SJCRH30 (cell line): ENCODE measurements around the gene MUC21. TPM values are rescaled to one million over a fixed set of nuclear protein-coding genes. Genes with fewer than 3 reads are reported as not detected.

Experiments
- DNase-seq, 2 experiments: peaks; one replicate each; pipeline ENCODE4 v3.0.0-alpha.2; 2015 to 2020
- H3K27ac ChIP-seq: fragments of 250-450 bp; sonication (Bioruptor Pico); 2 replicates; pipeline ENCODE4 v1.5.1; 2020; ENCODE audit warnings: mild to moderate bottlenecking, moderate library complexity
- H3K27me3 ChIP-seq: fragments of 250-450 bp; sonication (Bioruptor Pico); 2 replicates; pipeline ENCODE4 v1.5.1; 2020; ENCODE audit warnings: mild to moderate bottlenecking, moderate library complexity
- H3K36me3 ChIP-seq: fragments of 250-450 bp; sonication (Bioruptor Pico); 2 replicates; pipeline ENCODE4 v1.5.1; 2020; ENCODE audit warnings: mild to moderate bottlenecking, moderate library complexity
- H3K4me1 ChIP-seq: fragments of 250-450 bp; sonication (Bioruptor Pico); 2 replicates; pipeline ENCODE4 v1.5.1; 2020; ENCODE audit warnings: mild to moderate bottlenecking, moderate library complexity
- H3K4me3 ChIP-seq: fragments of 250-450 bp; sonication (Bioruptor Pico); 2 replicates; pipeline ENCODE4 v1.5.1; 2020; ENCODE audit warnings: mild to moderate bottlenecking, moderate library complexity
- H3K9me3 ChIP-seq: fragments of 250-450 bp; sonication (Bioruptor Pico); replicated peaks from 2 replicates; pipeline ENCODE4 v1.5.1; 2020; ENCODE audit warnings: mild to moderate bottlenecking, moderate library complexity
- total RNA-seq: library from RNA; depleted of rRNA; stranded (reverse); fragments of >200 nt; shearing (Covaris generic); gene quantifications from 2 replicates; pipeline ENCODE4 v1.2.3, GENCODE V29; 2014; rRNA removed

Gene MUC21
- total RNA-seq, 1 experiment from 2014 or later, result not detected

DNA sequence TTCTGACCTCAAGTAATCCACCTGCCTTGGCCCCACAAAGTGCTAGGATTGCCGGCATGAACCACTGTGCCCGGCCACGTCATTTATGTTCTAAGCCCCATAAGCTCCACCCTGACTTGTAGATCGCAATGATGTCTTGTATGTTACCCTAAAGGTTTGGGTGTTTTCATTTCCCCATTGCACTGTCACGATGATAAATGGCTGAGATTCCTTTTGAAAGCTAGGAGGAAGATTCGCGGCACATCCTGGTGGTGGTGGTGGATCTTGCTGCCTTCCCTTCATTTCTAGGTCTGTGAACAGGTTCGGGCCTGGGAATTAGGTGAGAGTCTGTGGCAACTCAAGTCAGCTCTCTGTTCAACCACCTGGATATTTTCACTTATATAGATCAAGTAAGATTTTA is 55.0 kb downstream of the MUC21 start:
- no peak overlapping the region for H3K4me3 ChIP-seq
- H3K27me3 ChIP-seq, result no peaks in the 10 kb centered on the region
- DNase-seq, result no peak
- no peaks in the 10 kb centered on the region for H3K4me1 ChIP-seq
- H3K27ac ChIP-seq, result no peak overlapping the region
- H3K9me3 ChIP-seq, result no peaks in the 10 kb centered on the region
- H3K36me3 ChIP-seq, result no peaks in the 10 kb centered on the region

Other genes starting within 250 kb of the MUC21 start
- 87.4 and 92.2 TPM in 2 replicates for gene FLOT1, start 241.0 kb upstream of the MUC21 start, total RNA-seq
- gene IER3, start 239.2 kb upstream of the MUC21 start, total RNA-seq, result 19.9 and 22.1 TPM in 2 replicates
- gene DDR1, start 99.2 kb upstream of the MUC21 start, total RNA-seq, result 73.2 and 80.9 TPM in 2 replicates
- 15.1 and 24.2 TPM in 2 replicates for gene GTF2H4, start 75.5 kb upstream of the MUC21 start, total RNA-seq
- gene VARS2, start 69.5 kb upstream of the MUC21 start, total RNA-seq, result 21.3 and 23.5 TPM in 2 replicates
- gene SFTA2, start 51.5 kb upstream of the MUC21 start, total RNA-seq, result not detected in 2 replicates
- not detected in 2 replicates for gene MUCL3, start 42.7 kb upstream of the MUC21 start, total RNA-seq
- gene MUC22, start 26.8 kb downstream of the MUC21 start, total RNA-seq, result not detected in 2 replicates
- gene C6orf15, start 128.9 kb downstream of the MUC21 start, total RNA-seq, result 2.3 and 3.4 TPM in 2 replicates
- 0.48 and 0.67 TPM in 2 replicates for gene PSORS1C1, start 131.1 kb downstream of the MUC21 start, total RNA-seq
- 0.06 TPM in 1 of 2 replicates, not detected in the other for gene CDSN, start 136.7 kb downstream of the MUC21 start, total RNA-seq
- not detected in 2 replicates for gene PSORS1C2, start 155.3 kb downstream of the MUC21 start, total RNA-seq
- 21.7 and 26.6 TPM in 2 replicates for gene CCHCR1, start 174.1 kb downstream of the MUC21 start, total RNA-seq
- gene TCF19, start 174.9 kb downstream of the MUC21 start, total RNA-seq, result 22.7 and 26.8 TPM in 2 replicates
- gene POU5F1, start 187.0 kb downstream of the MUC21 start, total RNA-seq, result 2.4 and 5.7 TPM in 2 replicates